ENCODE measurements around the gene C12orf75. TPM values are rescaled to one million over a fixed set of nuclear protein-coding genes. Genes with fewer than 3 reads are reported as not detected.
A peak's percentile ranks its signal among the peaks of the same experiment; 100 is the strongest.

Gene C12orf75
- total and polyA plus RNA-seq, 10 of the 15 experiments (the other 5 are each of a cell fraction or from before 2014, with no cell fraction given): 40.7 to 411 (median 159) TPM

DNA sequence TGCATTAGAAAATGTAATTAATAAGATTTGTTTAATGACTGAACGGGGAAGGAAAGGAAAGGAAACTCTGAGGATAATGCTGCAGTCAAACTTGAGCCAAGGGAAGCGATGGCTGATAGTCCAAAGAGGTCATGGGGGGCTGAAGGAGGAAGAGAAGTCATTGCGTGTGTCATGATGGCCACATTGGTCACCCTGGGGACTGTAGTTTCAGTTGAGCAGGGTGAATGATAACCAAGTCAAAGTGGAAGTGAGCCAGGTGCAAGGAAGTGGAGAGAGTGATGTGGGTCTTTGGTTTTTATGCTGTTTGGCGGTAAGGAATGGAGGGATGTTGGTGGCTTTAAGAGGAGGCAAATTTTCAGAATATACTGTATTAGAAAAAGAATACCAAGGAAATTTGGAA, 21.6 kb downstream of the C12orf75 start (continued):
- TF ChIP-seq, protein P1, sequence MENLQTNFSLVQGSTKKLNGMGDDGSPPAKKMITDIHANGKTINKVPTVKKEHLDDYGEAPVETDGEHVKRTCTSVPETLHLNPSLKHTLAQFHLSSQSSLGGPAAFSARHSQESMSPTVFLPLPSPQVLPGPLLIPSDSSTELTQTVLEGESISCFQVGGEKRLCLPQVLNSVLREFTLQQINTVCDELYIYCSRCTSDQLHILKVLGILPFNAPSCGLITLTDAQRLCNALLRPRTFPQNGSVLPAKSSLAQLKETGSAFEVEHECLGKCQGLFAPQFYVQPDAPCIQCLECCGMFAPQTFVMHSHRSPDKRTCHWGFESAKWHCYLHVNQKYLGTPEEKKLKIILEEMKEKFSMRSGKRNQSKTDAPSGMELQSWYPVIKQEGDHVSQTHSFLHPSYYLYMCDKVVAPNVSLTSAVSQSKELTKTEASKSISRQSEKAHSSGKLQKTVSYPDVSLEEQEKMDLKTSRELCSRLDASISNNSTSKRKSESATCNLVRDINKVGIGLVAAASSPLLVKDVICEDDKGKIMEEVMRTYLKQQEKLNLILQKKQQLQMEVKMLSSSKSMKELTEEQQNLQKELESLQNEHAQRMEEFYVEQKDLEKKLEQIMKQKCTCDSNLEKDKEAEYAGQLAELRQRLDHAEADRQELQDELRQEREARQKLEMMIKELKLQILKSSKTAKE (IDR thresholded peaks at IDR 0.05; ENCODE audit: low read depth, poor library complexity, severe bottlenecking): no peak
- TF ChIP-seq, protein P2, sequence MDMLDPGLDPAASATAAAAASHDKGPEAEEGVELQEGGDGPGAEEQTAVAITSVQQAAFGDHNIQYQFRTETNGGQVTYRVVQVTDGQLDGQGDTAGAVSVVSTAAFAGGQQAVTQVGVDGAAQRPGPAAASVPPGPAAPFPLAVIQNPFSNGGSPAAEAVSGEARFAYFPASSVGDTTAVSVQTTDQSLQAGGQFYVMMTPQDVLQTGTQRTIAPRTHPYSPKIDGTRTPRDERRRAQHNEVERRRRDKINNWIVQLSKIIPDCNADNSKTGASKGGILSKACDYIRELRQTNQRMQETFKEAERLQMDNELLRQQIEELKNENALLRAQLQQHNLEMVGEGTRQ (IDR thresholded peaks at IDR 0.05; ENCODE audit: borderline replicate concordance, low read depth, low read length): no peak
- TF ChIP-seq MXI1 (IDR thresholded peaks at IDR 0.05; ENCODE audit: low read depth, low read length): no peak
- TF ChIP-seq TARDBP (IDR thresholded peaks at IDR 0.05; ENCODE audit: borderline replicate concordance): no peak
- peak; percentile 37 for TF ChIP-seq SP1 (IDR thresholded peaks at IDR 0.05; ENCODE audit: low read depth, low read length)
- TF ChIP-seq IKZF1 (conservative IDR thresholded peaks at IDR 0.05): peak; percentile 81
- TF ChIP-seq ZNF274 (IDR thresholded peaks at IDR 0.05; ENCODE audit: insufficient read depth, insufficient read length): no peak
- TF ChIP-seq IRF4 (IDR thresholded peaks at IDR 0.05; ENCODE audit: low read depth, low read length): peak; percentile 73
- TF ChIP-seq, protein P3, sequence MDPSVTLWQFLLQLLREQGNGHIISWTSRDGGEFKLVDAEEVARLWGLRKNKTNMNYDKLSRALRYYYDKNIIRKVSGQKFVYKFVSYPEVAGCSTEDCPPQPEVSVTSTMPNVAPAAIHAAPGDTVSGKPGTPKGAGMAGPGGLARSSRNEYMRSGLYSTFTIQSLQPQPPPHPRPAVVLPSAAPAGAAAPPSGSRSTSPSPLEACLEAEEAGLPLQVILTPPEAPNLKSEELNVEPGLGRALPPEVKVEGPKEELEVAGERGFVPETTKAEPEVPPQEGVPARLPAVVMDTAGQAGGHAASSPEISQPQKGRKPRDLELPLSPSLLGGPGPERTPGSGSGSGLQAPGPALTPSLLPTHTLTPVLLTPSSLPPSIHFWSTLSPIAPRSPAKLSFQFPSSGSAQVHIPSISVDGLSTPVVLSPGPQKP (IDR thresholded peaks at IDR 0.05; ENCODE audit: low read depth, low read length): no peak
- no peak for TF ChIP-seq MYB (IDR thresholded peaks at IDR 0.05; ENCODE audit: borderline replicate concordance, low read depth, low read length)
- no peak for TF ChIP-seq STAT1 (conservative IDR thresholded peaks at IDR 0.05)
- no peak for TF ChIP-seq RFX5 (IDR thresholded peaks at IDR 0.05; ENCODE audit: low read depth, low read length)
- TF ChIP-seq, protein P4, sequence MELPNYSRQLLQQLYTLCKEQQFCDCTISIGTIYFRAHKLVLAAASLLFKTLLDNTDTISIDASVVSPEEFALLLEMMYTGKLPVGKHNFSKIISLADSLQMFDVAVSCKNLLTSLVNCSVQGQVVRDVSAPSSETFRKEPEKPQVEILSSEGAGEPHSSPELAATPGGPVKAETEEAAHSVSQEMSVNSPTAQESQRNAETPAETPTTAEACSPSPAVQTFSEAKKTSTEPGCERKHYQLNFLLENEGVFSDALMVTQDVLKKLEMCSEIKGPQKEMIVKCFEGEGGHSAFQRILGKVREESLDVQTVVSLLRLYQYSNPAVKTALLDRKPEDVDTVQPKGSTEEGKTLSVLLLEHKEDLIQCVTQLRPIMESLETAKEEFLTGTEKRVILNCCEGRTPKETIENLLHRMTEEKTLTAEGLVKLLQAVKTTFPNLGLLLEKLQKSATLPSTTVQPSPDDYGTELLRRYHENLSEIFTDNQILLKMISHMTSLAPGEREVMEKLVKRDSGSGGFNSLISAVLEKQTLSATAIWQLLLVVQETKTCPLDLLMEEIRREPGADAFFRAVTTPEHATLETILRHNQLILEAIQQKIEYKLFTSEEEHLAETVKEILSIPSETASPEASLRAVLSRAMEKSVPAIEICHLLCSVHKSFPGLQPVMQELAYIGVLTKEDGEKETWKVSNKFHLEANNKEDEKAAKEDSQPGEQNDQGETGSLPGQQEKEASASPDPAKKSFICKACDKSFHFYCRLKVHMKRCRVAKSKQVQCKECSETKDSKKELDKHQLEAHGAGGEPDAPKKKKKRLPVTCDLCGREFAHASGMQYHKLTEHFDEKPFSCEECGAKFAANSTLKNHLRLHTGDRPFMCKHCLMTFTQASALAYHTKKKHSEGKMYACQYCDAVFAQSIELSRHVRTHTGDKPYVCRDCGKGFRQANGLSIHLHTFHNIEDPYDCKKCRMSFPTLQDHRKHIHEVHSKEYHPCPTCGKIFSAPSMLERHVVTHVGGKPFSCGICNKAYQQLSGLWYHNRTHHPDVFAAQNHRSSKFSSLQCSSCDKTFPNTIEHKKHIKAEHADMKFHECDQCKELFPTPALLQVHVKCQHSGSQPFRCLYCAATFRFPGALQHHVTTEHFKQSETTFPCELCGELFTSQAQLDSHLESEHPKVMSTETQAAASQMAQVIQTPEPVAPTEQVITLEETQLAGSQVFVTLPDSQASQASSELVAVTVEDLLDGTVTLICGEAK (IDR thresholded peaks at IDR 0.05; ENCODE audit: borderline replicate concordance): no peak
- TF ChIP-seq ZBED1 (IDR thresholded peaks at IDR 0.05; ENCODE audit: borderline replicate concordance): peak; percentile 80; the same call in 1 of the 2 replicates
- TF ChIP-seq, protein P5, sequence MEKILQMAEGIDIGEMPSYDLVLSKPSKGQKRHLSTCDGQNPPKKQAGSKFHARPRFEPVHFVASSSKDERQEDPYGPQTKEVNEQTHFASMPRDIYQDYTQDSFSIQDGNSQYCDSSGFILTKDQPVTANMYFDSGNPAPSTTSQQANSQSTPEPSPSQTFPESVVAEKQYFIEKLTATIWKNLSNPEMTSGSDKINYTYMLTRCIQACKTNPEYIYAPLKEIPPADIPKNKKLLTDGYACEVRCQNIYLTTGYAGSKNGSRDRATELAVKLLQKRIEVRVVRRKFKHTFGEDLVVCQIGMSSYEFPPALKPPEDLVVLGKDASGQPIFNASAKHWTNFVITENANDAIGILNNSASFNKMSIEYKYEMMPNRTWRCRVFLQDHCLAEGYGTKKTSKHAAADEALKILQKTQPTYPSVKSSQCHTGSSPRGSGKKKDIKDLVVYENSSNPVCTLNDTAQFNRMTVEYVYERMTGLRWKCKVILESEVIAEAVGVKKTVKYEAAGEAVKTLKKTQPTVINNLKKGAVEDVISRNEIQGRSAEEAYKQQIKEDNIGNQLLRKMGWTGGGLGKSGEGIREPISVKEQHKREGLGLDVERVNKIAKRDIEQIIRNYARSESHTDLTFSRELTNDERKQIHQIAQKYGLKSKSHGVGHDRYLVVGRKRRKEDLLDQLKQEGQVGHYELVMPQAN (conservative IDR thresholded peaks at IDR 0.05): no peak
- TF ChIP-seq, protein P6, sequence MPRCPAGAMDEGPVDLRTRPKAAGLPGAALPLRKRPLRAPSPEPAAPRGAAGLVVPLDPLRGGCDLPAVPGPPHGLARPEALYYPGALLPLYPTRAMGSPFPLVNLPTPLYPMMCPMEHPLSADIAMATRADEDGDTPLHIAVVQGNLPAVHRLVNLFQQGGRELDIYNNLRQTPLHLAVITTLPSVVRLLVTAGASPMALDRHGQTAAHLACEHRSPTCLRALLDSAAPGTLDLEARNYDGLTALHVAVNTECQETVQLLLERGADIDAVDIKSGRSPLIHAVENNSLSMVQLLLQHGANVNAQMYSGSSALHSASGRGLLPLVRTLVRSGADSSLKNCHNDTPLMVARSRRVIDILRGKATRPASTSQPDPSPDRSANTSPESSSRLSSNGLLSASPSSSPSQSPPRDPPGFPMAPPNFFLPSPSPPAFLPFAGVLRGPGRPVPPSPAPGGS (IDR thresholded peaks at IDR 0.05; ENCODE audit: borderline replicate concordance, insufficient read depth, low read depth, low read length, poor library complexity, severe bottlenecking): no peak
- TF ChIP-seq ZSCAN29 (IDR thresholded peaks at IDR 0.05): no peak
- no peak for TF ChIP-seq STAT3 (IDR thresholded peaks at IDR 0.05; ENCODE audit: low read depth, low read length)
- no peak for TF ChIP-seq RELA (IDR thresholded peaks at IDR 0.05; ENCODE audit: borderline replicate concordance, partially characterized antibody)
- no peak for TF ChIP-seq CBX3 (IDR thresholded peaks at IDR 0.05; ENCODE audit: borderline replicate concordance, low read depth)
